Measurements from ENCODE around the gene PKP2. TPM values are rescaled to one million over a fixed set of nuclear protein-coding genes. Genes with fewer than 3 reads are reported as not detected.

The PKP2 gene
- polyA plus RNA-seq (2011; rRNA removed), result 0.02 TPM in 1 of 2 replicates, not detected in the other
- polyA minus RNA-seq (2011; rRNA and poly(A)+ RNA removed), result not detected in 2 replicates

GRCh38 chr12:32896432-32897280, at the start of gene PKP2:
Gene PKP2 (minus strand): TSS chr12:32896777. CDS start chr12:32896731, 46 bp downstream.
- TF ChIP-seq, protein P1, sequence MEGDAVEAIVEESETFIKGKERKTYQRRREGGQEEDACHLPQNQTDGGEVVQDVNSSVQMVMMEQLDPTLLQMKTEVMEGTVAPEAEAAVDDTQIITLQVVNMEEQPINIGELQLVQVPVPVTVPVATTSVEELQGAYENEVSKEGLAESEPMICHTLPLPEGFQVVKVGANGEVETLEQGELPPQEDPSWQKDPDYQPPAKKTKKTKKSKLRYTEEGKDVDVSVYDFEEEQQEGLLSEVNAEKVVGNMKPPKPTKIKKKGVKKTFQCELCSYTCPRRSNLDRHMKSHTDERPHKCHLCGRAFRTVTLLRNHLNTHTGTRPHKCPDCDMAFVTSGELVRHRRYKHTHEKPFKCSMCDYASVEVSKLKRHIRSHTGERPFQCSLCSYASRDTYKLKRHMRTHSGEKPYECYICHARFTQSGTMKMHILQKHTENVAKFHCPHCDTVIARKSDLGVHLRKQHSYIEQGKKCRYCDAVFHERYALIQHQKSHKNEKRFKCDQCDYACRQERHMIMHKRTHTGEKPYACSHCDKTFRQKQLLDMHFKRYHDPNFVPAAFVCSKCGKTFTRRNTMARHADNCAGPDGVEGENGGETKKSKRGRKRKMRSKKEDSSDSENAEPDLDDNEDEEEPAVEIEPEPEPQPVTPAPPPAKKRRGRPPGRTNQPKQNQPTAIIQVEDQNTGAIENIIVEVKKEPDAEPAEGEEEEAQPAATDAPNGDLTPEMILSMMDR (IDR thresholded peaks at IDR 0.05; ENCODE audit: low read depth, low read length), result no peak
- no peak within 1 kb of the TSS for H3K27ac ChIP-seq (ENCODE audit: low read depth, low read length)
- H3K4me3 ChIP-seq (ENCODE audit: low read depth, low read length), result peak within 1 kb of the TSS; percentile 22; the same call in 1 of the 2 replicates
- CTCF ChIA-PET, result no interaction called here
- POLR2A ChIA-PET, result no interaction called here
- no peaks in the 10 kb centered on the region; the same call in 1 of the 2 replicates for H3K9me3 ChIP-seq (ENCODE audit: control insufficient read depth, insufficient read depth, low read length)
- H3K27me3 ChIP-seq (ENCODE audit: control insufficient read depth, insufficient read depth, low read length), result peaks cover 9% of the 10 kb centered on the region
- no peak for DNase-seq (ENCODE audit: low read depth, low spot score)

DNA sequence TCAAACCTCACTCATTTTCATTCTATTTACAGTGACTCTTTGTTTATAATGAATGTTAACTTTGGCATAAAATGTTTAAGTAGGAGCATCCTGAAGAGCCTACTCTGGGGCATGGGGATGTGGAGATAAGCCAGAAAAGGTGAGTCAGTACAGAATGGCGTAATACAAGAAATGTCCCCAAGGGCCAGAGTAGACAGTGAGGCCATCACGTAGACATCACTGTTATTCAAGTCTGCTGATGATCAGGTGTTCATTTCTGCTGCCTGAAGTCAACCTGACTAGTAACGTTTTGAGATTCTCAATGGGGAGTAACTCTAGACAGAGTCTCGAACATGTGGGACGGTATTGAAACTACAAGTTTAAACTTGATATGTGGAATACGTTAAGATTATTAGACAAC, 47.6 kb upstream of the PKP2 start:
- ChIA-PET POLR2A (no interaction called here), CTCF (no interaction called here)
- no peak for DNase-seq (ENCODE audit: low read depth, low spot score)
- H3K4me3 ChIP-seq (ENCODE audit: low read depth, low read length), result no peak overlapping the region
- no peak overlapping the region for H3K27ac ChIP-seq (ENCODE audit: low read depth, low read length)
- peaks cover 8% of the 10 kb centered on the region for H3K9me3 ChIP-seq (ENCODE audit: control insufficient read depth, insufficient read depth, low read length)
- H3K27me3 ChIP-seq (ENCODE audit: control insufficient read depth, insufficient read depth, low read length), result no peaks in the 10 kb centered on the region
- TF ChIP-seq, protein P1 (IDR thresholded peaks at IDR 0.05; ENCODE audit: low read depth, low read length), result no peak

DNA sequence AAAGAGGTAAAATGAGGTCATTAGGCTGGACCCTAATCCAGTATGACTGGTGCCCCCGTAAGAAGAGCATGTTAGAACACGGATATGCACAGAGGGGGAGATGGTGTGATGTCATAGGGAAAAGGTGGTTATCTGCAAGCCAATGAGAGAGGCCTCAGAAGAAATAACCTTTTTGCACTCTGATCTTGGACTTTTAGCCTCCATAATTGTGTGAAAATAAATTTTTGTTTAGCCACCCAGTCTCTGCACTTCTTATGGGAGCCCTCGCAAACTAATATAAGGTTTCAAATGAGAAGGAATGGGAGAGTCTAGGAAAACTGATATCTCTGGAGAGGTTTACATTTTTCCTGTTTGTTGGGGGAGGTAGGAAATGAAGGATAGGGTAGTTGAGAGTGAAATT, 43.2 kb upstream of the PKP2 start:
- no peak overlapping the region for H3K27ac ChIP-seq (ENCODE audit: low read depth, low read length)
- H3K4me3 ChIP-seq (ENCODE audit: low read depth, low read length), result no peak overlapping the region
- no peak for DNase-seq (ENCODE audit: low read depth, low spot score)
- H3K9me3 ChIP-seq (ENCODE audit: control insufficient read depth, insufficient read depth, low read length), result peaks cover 5% of the 10 kb centered on the region
- no peaks in the 10 kb centered on the region for H3K27me3 ChIP-seq (ENCODE audit: control insufficient read depth, insufficient read depth, low read length)
- ChIA-PET POLR2A (no interaction called here), CTCF (no interaction called here)
- TF ChIP-seq, protein P1 (IDR thresholded peaks at IDR 0.05; ENCODE audit: low read depth, low read length), result no peak

GRCh38 chr12:32926963-32927362, 30.4 kb upstream of the PKP2 start:
- Histone ChIP-seq H3K4me3 (ENCODE audit: low read depth, low read length) (no peak overlapping the region), H3K27ac (ENCODE audit: low read depth, low read length) (no peak overlapping the region), H3K27me3 (ENCODE audit: control insufficient read depth, insufficient read depth, low read length) (no peaks in the 10 kb centered on the region), H3K9me3 (ENCODE audit: control insufficient read depth, insufficient read depth, low read length) (peaks cover 8% of the 10 kb centered on the region)
- TF ChIP-seq, protein P1 (IDR thresholded peaks at IDR 0.05; ENCODE audit: low read depth, low read length), result no peak
- ChIA-PET CTCF (no interaction called here), POLR2A (no interaction called here)
- no peak for DNase-seq (ENCODE audit: low read depth, low spot score)

GRCh38 chr12:32926356-32926755, 29.8 kb upstream of the PKP2 start:
- Histone ChIP-seq H3K27ac (ENCODE audit: low read depth, low read length) (no peak overlapping the region), H3K27me3 (ENCODE audit: control insufficient read depth, insufficient read depth, low read length) (no peaks in the 10 kb centered on the region), H3K4me3 (ENCODE audit: low read depth, low read length) (no peak overlapping the region), H3K9me3 (ENCODE audit: control insufficient read depth, insufficient read depth, low read length) (peaks cover 8% of the 10 kb centered on the region)
- CTCF ChIA-PET, result no interaction called here
- POLR2A ChIA-PET, result no interaction called here
- TF ChIP-seq, protein P1 (IDR thresholded peaks at IDR 0.05; ENCODE audit: low read depth, low read length), result no peak
- DNase-seq (ENCODE audit: low read depth, low spot score), result no peak

Measured in AG04450 (cell line).